LHCN-M2 (cell line): ENCODE data around the gene KCNC2. TPM values are rescaled to one million over a fixed set of nuclear protein-coding genes. Genes with fewer than 3 reads are reported as not detected.
A peak's percentile ranks its signal among the peaks of the same experiment; 100 is the strongest.

Experiments
- DNase-seq: peaks from one replicate; pipeline ENCODE4 v3.0.0-alpha.2; 2012; ENCODE audit warnings: low read depth
- total RNA-seq: library from RNA; depleted of rRNA; stranded (reverse); fragments of >200 nt; gene quantifications from 2 replicates; pipeline ENCODE4 v1.2.3, GENCODE V29; 2014; rRNA removed

Gene KCNC2
- total RNA-seq, 1 experiment from 2014 or later = not detected

DNA sequence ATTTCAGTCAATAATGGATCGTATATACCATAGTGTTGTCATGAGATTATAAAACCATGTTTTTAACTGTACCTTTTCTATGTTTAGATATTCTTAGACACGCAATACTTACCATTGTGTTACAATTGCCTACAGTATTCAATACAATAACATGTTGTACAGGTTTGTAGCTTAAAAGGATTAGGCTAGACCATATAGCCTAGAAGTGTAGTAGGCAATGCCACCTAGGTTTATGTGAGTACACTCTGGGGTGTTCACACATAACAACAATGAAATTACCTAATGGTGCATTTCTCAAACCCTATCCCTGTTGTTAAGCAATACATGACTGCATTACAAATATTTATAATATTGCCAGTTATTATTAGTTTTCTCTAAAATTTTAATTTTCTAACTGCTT is 144.2 kb downstream of the KCNC2 start:
- DNase-seq = no peak

DNA sequence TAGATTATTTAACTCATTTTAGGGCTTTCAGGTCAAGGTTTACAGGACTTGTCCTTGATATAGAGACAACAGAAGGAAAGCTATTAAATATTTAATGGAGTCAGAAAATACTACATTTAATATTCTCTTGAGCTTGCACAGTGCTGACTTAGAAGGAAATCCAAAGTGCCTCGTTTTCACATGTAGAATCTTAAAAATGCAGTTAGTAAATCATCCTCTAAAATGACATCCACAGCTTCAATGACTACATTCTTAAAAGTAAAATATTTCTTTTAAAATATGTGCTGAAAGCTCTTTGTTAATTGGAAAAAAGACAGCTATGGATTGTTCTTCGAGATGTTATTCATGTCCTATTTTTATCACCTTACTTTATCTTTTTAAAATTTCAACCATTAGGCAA is 146.9 kb downstream of the KCNC2 start:
- no peak for DNase-seq

- DNase-seq = no peak
Measured at GRCh38 chr12:75058228-75058627, 151.4 kb downstream of the KCNC2 start.

DNA sequence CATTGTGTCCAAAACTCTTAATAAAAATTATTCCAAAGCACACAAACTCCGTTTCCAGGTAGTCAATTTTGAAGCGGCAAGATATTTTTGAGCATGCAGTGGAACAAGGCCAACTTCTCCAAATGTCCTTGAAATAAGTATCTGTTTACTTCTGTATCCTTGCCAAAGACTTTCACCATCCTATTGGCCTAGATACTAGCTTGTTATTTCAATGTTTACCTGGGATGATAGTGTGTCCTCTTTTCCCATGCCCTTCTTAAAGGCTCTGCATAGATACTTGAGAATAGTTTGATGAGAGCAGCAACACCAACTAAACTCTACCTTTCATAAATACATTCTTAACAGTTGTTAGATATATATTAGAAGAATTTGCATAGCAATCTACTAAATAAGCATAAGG is 160.9 kb downstream of the KCNC2 start:
- DNase-seq = no peak

GRCh38 chr12:75047885-75048525 is 161.6 kb downstream of the KCNC2 start:
- no peak for DNase-seq

GRCh38 chr12:75042125-75042524 is 167.5 kb downstream of the KCNC2 start:
- no peak for DNase-seq

- DNase-seq = peak; percentile 3
Measured at GRCh38 chr12:75041472-75041871, 168.2 kb downstream of the KCNC2 start.

- DNase-seq = peak; percentile 13
Measured at GRCh38 chr12:75020068-75020557, 189.5 kb downstream of the KCNC2 start.

- no peak for DNase-seq
Measured at GRCh38 chr12:75011120-75011519, 198.5 kb downstream of the KCNC2 start.

GRCh38 chr12:75007133-75007532 is 202.5 kb downstream of the KCNC2 start:
- no peak for DNase-seq

DNA sequence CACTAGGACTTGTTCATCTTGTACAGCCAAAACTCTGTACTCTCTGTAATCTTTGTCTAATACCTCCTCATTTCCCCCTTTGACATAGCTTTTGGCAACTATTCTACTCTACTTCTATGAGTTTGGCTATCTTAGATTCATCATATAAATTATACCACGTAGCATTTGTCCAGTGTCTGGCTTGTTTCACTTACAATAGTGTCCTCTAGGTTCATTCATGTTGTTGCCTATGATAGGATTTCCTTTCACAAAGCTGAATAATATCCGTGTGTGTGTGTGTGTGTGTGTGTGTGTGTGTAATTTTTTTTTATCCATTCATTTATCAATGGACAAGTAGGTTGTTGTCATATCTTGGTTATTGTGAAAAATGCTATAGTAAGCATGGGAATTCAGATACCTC is 209.5 kb downstream of the KCNC2 start:
- DNase-seq = no peak

GRCh38 chr12:74999474-74999873 is 210.2 kb downstream of the KCNC2 start:
- no peak for DNase-seq

Other genes starting within 250 kb of the KCNC2 start
- 4.1 and 8.5 TPM in 2 replicates for gene CAPS2, start 120.5 kb upstream of the KCNC2 start, total RNA-seq
- gene GLIPR1L1, start 124.8 kb upstream of the KCNC2 start, total RNA-seq = not detected in 2 replicates
- gene GLIPR1L2, start 181.2 kb upstream of the KCNC2 start, total RNA-seq = 0.32 and 0.92 TPM in 2 replicates